T-cell (primary cell): Measurements from ENCODE around the gene LRP6. TPM values are rescaled to one million over a fixed set of nuclear protein-coding genes. Genes with fewer than 3 reads are reported as not detected.

Experiments
- ATAC-seq, 4 experiments: fragments of 200-7000 bp in 3 of 4; fragments of 150-1000 bp in 1 of 4; cut with Tn5 transposase; replicated peaks in 1 of 4; 1 replicate in 3 of 4; 2 replicates in 1 of 4; pipeline ENCODE4 v1.10.0; 2021; ENCODE audit warnings: moderate library complexity in 3 of 4, mild to moderate bottlenecking in 2 of 4, moderate number of reproducible peaks in 1 of 4
- CTCF ChIA-PET, 2 donors: fragments of 300-600 bp; sonication (Branson Sonifier 250); formaldehyde crosslinking; loops; one replicate each; lab custom pipeline; 2022; ENCODE audit warnings: antibody characterized with exemption in 2 of 2; lab: Charles Lee
- POLR2A ChIA-PET, 2 donors: fragments of 300-600 bp; sonication (Branson Sonifier 250); formaldehyde crosslinking; loops; one replicate each; lab custom pipeline; 2022; ENCODE audit warnings: antibody characterized with exemption in 2 of 2; lab: Charles Lee
- DNase-seq, 35 experiments: peaks; one replicate each; pipeline versions ENCODE4 v3.0.0 to v3.0.0-alpha.2; 2013 to 2023
- H3K27ac ChIP-seq: one replicate; pipeline ENCODE4 v1.5.1; 2013; ENCODE audit warnings: low read length
- H3K27me3 ChIP-seq, 2 experiments: replicated peaks in 1 of 2; 1 replicate in 1 of 2; 2 replicates in 1 of 2; pipeline versions ENCODE4 v1.6.1 to v1.7.0; 2013; ENCODE audit warnings: low read length in 1 of 2, mixed read lengths in 1 of 2; ENCODE audit not compliant: control insufficient read depth in 2 of 2, insufficient read depth in 2 of 2; ENCODE audit errors: extremely low read depth in 1 of 2
- H3K36me3 ChIP-seq, 2 donors: 1 replicate in 1 of 2; 2 replicates in 1 of 2; pipeline versions ENCODE4 v1.6.1 to v1.7.0; 2013; ENCODE audit warnings: low read length in 1 of 2; ENCODE audit not compliant: control insufficient read depth in 2 of 2, insufficient read depth in 1 of 2; ENCODE audit errors: extremely low read depth in 1 of 2
- H3K4me1 ChIP-seq, 2 experiments: 1 replicate in 1 of 2; 2 replicates in 1 of 2; pipeline versions ENCODE4 v1.6.1 to v1.7.0; 2013; ENCODE audit warnings: low read length in 2 of 2, mixed read lengths in 1 of 2; ENCODE audit not compliant: insufficient read depth in 2 of 2, control insufficient read depth in 1 of 2; ENCODE audit errors: extremely low read depth in 1 of 2
- H3K4me3 ChIP-seq, 2 donors: 1 replicate in 1 of 2; 2 replicates in 1 of 2; pipeline versions ENCODE4 v1.5.1 to v1.7.0; 2013; ENCODE audit warnings: mild to moderate bottlenecking in 2 of 2, low read length in 1 of 2, moderate library complexity in 1 of 2; ENCODE audit not compliant: control insufficient read depth in 1 of 2; ENCODE audit errors: extremely low read depth in 1 of 2
- H3K9me3 ChIP-seq: 2 replicates; pipeline ENCODE4 v1.7.0; 2013
- H3K27ac Mint-ChIP-seq, 2 donors: one replicate each; pipeline ENCODE4 v1.8.0; 2020 to 2021; ENCODE audit warnings: mild to moderate bottlenecking in 2 of 2, mixed read lengths in 2 of 2
- H3K27me3 Mint-ChIP-seq, 2 donors: one replicate each; pipeline ENCODE4 v1.8.0; 2021 to 2022; ENCODE audit warnings: mixed read lengths in 2 of 2
- H3K36me3 Mint-ChIP-seq: one replicate; pipeline ENCODE4 v1.8.0; 2021; ENCODE audit warnings: mixed read lengths
- H3K4me1 Mint-ChIP-seq, 3 donors: one replicate each; pipeline ENCODE4 v1.8.0; 2020 to 2022; ENCODE audit warnings: mixed read lengths in 3 of 3, mild to moderate bottlenecking in 1 of 3
- H3K4me3 Mint-ChIP-seq, 3 donors: one replicate each; pipeline ENCODE4 v1.8.0; 2020 to 2022; ENCODE audit warnings: mild to moderate bottlenecking in 3 of 3, mixed read lengths in 3 of 3, moderate library complexity in 3 of 3
- H3K9me3 Mint-ChIP-seq, 3 donors: one replicate each; pipeline ENCODE4 v1.8.0; 2020 to 2022; ENCODE audit warnings: mixed read lengths in 3 of 3
- WGBS: methylation state at CpG from one replicate; pipeline ENCODE4 v1.1.5; 2013; ENCODE audit warnings: missing lambda C conversion rate; ENCODE audit not compliant: insufficient coverage; 5-methylcytosine and 5-hydroxymethylcytosine counted together
- total RNA-seq, 35 experiments: library from RNA in 6 of 35; stranded (reverse) in 6 of 35; fragments of 120-200 nt in 1 of 35; gene quantifications; one replicate each; pipeline versions ENCODE4 v1.2.1 to v1.2.4 and lab custom pipeline; 2013 to 2026

The LRP6 gene
- total RNA-seq, 5 donors from 2014 or later (not counting 1 experiment from before 2014, with no cell fraction given): 4.9 to 8.7 (median 6.3) TPM

DNA sequence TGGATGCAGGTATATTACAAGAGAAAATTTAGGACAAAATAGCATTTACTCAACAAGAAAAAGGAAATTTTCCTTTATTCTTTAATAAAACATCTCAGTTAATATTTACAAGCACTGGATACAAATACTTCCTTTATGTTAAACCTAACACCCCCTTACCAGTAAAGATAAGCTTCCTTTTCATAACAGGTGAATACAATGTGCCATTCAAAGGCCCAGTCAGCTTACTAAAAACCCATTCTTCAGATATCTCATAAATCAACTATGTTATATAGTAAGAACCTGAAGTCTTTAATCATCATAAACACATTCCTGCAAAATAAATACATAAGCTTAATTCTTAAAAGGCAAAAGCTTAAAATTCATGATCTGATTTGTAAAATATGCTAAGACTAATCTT, 52.6 kb downstream of the LRP6 start:
- Histone ChIP-seq H3K27ac (no peak overlapping the region), H3K9me3 (no peaks in the 10 kb centered on the region), H3K4me1 (peaks cover 3 to 4% of the 10 kb centered on the region in 2 experiments), H3K27me3 (peaks cover 0 to 7% of the 10 kb centered on the region in 2 experiments), H3K4me3 (no peak overlapping the region), H3K36me3 (no peaks in the 10 kb centered on the region)
- no peak for ATAC-seq
- CTCF ChIA-PET: no interaction called here
- DNase-seq: no peak
- Mint-ChIP-seq H3K4me3 (no peak overlapping the region), H3K9me3 (no peaks in the 10 kb centered on the region), H3K4me1 (peaks cover 30 to 37% (median 34%) of the 10 kb centered on the region in 3 donors), H3K27me3 (peaks cover 0 to 2% of the 10 kb centered on the region in 2 donors), H3K36me3 (no peaks in the 10 kb centered on the region), H3K27ac (no peak overlapping the region)
- POLR2A ChIA-PET: no interaction called here

DNA sequence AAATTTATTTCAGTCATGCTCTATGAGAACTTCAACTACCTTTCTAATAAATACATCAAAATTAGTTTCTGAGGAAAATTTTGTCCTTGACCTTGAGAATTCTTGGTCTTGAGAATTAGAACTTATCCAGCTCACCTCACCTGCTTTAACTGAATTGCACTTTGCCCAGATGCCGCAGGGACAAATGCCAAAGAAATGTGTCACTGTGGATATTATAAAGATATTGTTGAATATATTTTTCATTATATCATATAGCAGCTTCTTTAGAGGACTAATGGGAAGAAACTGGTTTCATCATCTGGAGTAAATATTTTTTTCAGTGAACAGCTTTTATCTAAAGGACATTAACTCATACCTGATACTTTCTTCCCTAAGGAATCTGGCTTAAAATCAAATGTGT, 54.1 kb downstream of the LRP6 start:
- H3K36me3 Mint-ChIP-seq: no peaks in the 10 kb centered on the region
- DNase-seq: no peak
- Histone ChIP-seq H3K27ac (no peak overlapping the region), H3K36me3 (no peaks in the 10 kb centered on the region), H3K27me3 (no peaks in the 10 kb centered on the region), H3K9me3 (no peaks in the 10 kb centered on the region), H3K4me1 (peaks cover 3 to 4% of the 10 kb centered on the region in 2 experiments), H3K4me3 (no peak overlapping the region)
- POLR2A ChIA-PET: interaction anchor here in 1 of 2 donors (0.6 kb wide), 1 partner anchor 639 kb away, joined by 4 read pairs; no protein-coding TSS in a partner anchor
- no CpG with 5 or more reads among the region's 1 CpG for WGBS
- H3K4me1 Mint-ChIP-seq: peaks cover 23 to 30% (median 29%) of the 10 kb centered on the region in 3 donors
- H3K27me3 Mint-ChIP-seq: no peaks in the 10 kb centered on the region
- H3K9me3 Mint-ChIP-seq: no peaks in the 10 kb centered on the region
- CTCF ChIA-PET: no interaction called here
- no peak overlapping the region for H3K27ac Mint-ChIP-seq
- H3K4me3 Mint-ChIP-seq: no peak overlapping the region
- no peak for ATAC-seq

DNA sequence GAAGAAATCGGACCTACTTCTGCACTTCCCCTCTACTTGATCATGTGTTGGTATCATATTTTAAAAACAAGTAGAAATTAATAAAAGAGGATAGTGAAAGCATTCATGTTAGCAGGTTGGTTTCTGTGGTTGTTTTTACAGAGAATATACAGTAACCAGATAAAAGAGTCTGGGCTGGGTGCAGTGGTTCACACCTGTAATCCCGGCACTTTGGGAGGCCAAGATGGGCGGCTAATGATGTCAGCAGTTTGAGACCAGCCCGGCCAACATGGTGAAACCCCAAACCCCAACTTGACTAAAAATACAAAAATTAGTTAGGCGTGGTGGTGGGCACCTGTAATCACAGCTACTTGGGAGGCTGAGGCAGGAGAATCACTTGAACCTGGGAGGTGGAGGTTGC, 55.9 kb downstream of the LRP6 start:
- peak in 30 of 35 experiments; percentile 1 to 45 (median 12) for DNase-seq
- H3K27ac Mint-ChIP-seq: no peak overlapping the region

DNA sequence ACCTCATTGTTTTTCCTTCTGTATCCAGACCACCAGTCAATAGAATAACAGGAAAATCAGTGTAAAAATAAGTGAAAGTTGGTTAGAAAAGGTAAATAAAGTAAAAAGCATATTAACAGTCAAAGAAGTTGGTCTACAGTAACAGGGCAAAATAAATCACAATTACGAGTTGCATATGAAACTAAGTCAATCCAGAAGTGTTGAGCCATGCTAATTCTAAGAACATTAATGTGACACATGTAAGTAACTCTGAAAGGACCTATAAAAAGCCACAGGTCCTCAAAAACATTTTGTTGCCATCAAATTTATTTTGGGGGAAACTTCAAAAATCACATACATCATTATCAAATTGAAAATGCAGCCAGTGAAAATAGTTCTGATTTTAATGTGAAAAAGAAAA, 56.4 kb downstream of the LRP6 start:
- no peak overlapping the region for H3K4me3 ChIP-seq
- ATAC-seq: no peak
- no peaks in the 10 kb centered on the region for H3K9me3 Mint-ChIP-seq
- H3K4me1 Mint-ChIP-seq: peaks cover 22 to 27% (median 25%) of the 10 kb centered on the region in 3 donors
- whole genome bisulfite sequencing: no CpG with 5 or more reads among the region's 1 CpG
- POLR2A ChIA-PET: interaction anchor here in 1 of 2 donors (0.6 kb wide), 1 partner anchor 1968 kb away, joined by 3 read pairs; no protein-coding TSS in a partner anchor
- peak overlapping the region in 1 of 3 donors; percentile 27 for H3K4me3 Mint-ChIP-seq
- H3K9me3 ChIP-seq: no peaks in the 10 kb centered on the region
- DNase-seq: no peak
- H3K36me3 ChIP-seq: no peaks in the 10 kb centered on the region
- no peaks in the 10 kb centered on the region for H3K27me3 Mint-ChIP-seq
- CTCF ChIA-PET: no interaction called here
- peaks cover 0 to 4% of the 10 kb centered on the region in 2 experiments for H3K4me1 ChIP-seq
- H3K36me3 Mint-ChIP-seq: no peaks in the 10 kb centered on the region
- H3K27me3 ChIP-seq: peaks cover 0 to 7% of the 10 kb centered on the region in 2 experiments
- H3K27ac Mint-ChIP-seq: no peak overlapping the region
- H3K27ac ChIP-seq: no peak overlapping the region

More for the DNA sequence above, 55.9 kb downstream of the LRP6 start:
- no peaks in the 10 kb centered on the region for H3K9me3 Mint-ChIP-seq
- no CpG with 5 or more reads among the region's 5 CpGs for WGBS
- no peaks in the 10 kb centered on the region for H3K27me3 Mint-ChIP-seq
- ChIA-PET POLR2A (no interaction called here), CTCF (no interaction called here)
- Histone ChIP-seq H3K27me3 (peaks cover 0 to 7% of the 10 kb centered on the region in 2 experiments), H3K27ac (no peak overlapping the region), H3K9me3 (no peaks in the 10 kb centered on the region), H3K4me3 (no peak overlapping the region), H3K36me3 (no peaks in the 10 kb centered on the region), H3K4me1 (peaks cover 0 to 4% of the 10 kb centered on the region in 2 experiments)
- ATAC-seq: peak in 3 of 4 experiments; percentile 30 to 71 (median 53)
- H3K4me3 Mint-ChIP-seq: peak overlapping the region in 1 of 3 donors; percentile 27
- no peaks in the 10 kb centered on the region for H3K36me3 Mint-ChIP-seq
- H3K4me1 Mint-ChIP-seq: peaks cover 22 to 27% (median 25%) of the 10 kb centered on the region in 3 donors

DNA sequence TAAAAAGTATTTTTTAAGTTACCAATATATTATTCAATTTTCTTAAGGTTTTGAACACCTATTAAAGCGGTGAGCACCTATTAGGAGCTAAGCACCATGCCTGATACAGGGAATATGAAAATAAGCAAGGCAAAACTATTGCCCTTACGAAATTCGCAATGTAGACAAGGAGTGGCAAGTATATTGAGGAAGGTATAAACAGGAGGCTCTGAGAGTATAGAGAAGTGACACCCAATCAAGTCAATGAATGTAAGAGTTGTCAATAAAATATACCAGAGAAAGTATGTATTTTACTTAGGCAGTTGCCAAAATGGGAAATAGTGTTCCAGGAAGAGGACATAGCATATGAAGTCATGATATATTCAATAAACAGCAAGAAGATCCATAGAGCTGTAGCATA, 57.2 kb downstream of the LRP6 start:
- H3K4me3 Mint-ChIP-seq: no peak overlapping the region
- CTCF ChIA-PET: no interaction called here
- POLR2A ChIA-PET: interaction anchor here in 1 of 2 donors (0.6 kb wide), 1 partner anchor 1967 kb away, joined by 3 read pairs; no protein-coding TSS in a partner anchor
- no peak for DNase-seq
- WGBS: 92% methylated on average over 2 of the region's 3 CpGs
- no peaks in the 10 kb centered on the region for H3K36me3 Mint-ChIP-seq
- no peak overlapping the region for H3K27ac ChIP-seq
- no peaks in the 10 kb centered on the region for H3K36me3 ChIP-seq
- no peak overlapping the region for H3K4me3 ChIP-seq
- H3K4me1 Mint-ChIP-seq: peaks cover 18 to 23% (median 21%) of the 10 kb centered on the region in 3 donors
- ATAC-seq: no peak
- H3K27me3 ChIP-seq: peaks cover 0 to 10% of the 10 kb centered on the region in 2 experiments
- H3K4me1 ChIP-seq: peaks cover 0 to 4% of the 10 kb centered on the region in 2 experiments
- no peak overlapping the region for H3K27ac Mint-ChIP-seq
- H3K9me3 ChIP-seq: no peaks in the 10 kb centered on the region
- no peaks in the 10 kb centered on the region for H3K27me3 Mint-ChIP-seq
- no peaks in the 10 kb centered on the region for H3K9me3 Mint-ChIP-seq

DNA sequence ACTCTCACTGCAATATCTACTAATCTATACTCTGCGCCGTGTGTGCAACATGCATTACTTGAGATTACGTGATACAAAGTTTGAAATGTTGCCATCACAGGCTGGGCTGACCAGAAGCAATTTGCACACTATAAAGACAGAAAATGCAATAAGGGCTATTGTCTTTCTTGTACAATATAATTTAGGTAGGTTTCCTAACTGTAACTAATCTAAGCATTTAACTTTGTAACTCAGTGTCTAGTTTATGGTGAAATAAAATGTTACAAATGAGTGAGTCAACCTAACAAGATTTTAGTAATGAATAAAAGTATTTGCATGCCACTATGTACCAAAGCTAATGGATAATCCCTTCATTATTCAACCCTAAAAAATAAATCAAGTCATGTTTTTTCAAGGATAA, 57.8 kb downstream of the LRP6 start:
- WGBS: no CpG with 5 or more reads among the region's 3 CpGs
- H3K36me3 Mint-ChIP-seq: no peaks in the 10 kb centered on the region
- H3K36me3 ChIP-seq: no peaks in the 10 kb centered on the region
- ChIA-PET POLR2A (no interaction called here), CTCF (no interaction called here)
- DNase-seq (no peak), ATAC-seq (no peak)
- H3K4me3 ChIP-seq: no peak overlapping the region
- no peaks in the 10 kb centered on the region for H3K9me3 Mint-ChIP-seq
- H3K27me3 ChIP-seq: peaks cover 0 to 10% of the 10 kb centered on the region in 2 experiments
- no peak overlapping the region for H3K27ac Mint-ChIP-seq
- H3K9me3 ChIP-seq: no peaks in the 10 kb centered on the region
- H3K27ac ChIP-seq: no peak overlapping the region
- H3K4me1 ChIP-seq: peaks cover 0 to 4% of the 10 kb centered on the region in 2 experiments
- peaks cover 0 to 2% of the 10 kb centered on the region in 2 donors for H3K27me3 Mint-ChIP-seq
- H3K4me1 Mint-ChIP-seq: peaks cover 16 to 20% (median 19%) of the 10 kb centered on the region in 3 donors
- H3K4me3 Mint-ChIP-seq: no peak overlapping the region
